Peyer's patch (tissue), 4 donors: ENCODE measurements around the gene TCF20.

ENCODE experiments used
- POLR2A ChIP-seq, 2 donors: fragments of 450-650 bp; IDR thresholded peaks; one replicate each; pipeline ENCODE4 v1.5.1; 2017; ENCODE audit warnings: antibody characterized with exemption in 2 of 2, mild to moderate bottlenecking in 2 of 2, moderate library complexity in 2 of 2
- TF ChIP-seq, protein P1 (sequence below), 6 experiments: fragments of 450-650 bp in 4 of 6; fragments of 200-600 bp in 2 of 6; sonication (generic) in 1 of 6; IDR thresholded peaks; one replicate each; pipeline ENCODE4 v1.5.1; 2017 to 2019; ENCODE audit warnings: antibody characterized with exemption in 6 of 6, mild to moderate bottlenecking in 3 of 6, moderate library complexity in 1 of 6

DNA sequence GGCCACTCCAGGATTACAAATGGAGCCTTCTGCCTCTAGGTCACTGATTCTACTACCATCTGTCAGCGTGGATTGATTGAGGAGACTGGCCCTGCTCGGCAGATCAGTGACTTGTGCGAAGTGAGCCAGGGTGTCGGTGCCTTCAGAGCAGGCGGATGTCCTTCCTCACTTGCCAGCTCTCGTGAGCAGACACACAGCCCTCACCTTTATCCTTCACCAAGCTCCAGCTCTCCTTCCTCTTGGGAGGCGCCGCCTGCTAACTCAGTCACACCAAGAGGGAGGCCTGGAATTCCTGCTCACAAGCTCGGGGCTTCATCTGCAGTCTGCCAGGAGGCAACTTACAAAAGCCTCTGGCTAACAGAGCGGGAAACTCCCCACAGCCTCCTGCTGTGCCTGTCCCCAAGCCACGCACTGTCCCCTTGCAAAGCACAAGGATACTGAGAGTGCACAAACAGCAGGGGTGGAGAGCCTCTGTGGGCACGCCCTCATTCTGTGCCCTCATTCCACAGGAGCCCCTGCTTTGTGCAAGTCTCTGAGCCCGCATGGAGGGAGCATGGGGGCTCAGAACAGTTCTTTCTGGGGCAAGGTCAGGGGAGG lies 3.5 kb upstream of the TCF20 start:
- no peak for TF ChIP-seq POLR2A (IDR thresholded peaks at IDR 0.05)
- TF ChIP-seq, protein P1, sequence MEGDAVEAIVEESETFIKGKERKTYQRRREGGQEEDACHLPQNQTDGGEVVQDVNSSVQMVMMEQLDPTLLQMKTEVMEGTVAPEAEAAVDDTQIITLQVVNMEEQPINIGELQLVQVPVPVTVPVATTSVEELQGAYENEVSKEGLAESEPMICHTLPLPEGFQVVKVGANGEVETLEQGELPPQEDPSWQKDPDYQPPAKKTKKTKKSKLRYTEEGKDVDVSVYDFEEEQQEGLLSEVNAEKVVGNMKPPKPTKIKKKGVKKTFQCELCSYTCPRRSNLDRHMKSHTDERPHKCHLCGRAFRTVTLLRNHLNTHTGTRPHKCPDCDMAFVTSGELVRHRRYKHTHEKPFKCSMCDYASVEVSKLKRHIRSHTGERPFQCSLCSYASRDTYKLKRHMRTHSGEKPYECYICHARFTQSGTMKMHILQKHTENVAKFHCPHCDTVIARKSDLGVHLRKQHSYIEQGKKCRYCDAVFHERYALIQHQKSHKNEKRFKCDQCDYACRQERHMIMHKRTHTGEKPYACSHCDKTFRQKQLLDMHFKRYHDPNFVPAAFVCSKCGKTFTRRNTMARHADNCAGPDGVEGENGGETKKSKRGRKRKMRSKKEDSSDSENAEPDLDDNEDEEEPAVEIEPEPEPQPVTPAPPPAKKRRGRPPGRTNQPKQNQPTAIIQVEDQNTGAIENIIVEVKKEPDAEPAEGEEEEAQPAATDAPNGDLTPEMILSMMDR (IDR thresholded peaks at IDR 0.05), result no peak
